Keratinocyte (primary cell): ENCODE results near the gene CARTPT. TPM values are rescaled to one million over a fixed set of nuclear protein-coding genes. Genes with fewer than 3 reads are reported as not detected.

Experiments
- DNase-seq: peaks from one replicate; pipeline ENCODE4 v3.0.0-alpha.2; 2011; ENCODE audit warnings: low read depth, missing footprints, low spot score
- FAIRE-seq: peaks from 2 replicates; lab custom pipeline; 2011; peaks lifted over from hg19 to GRCh38; lab: Jason Lieb, UNC
- H2AFZ ChIP-seq: 2 replicates; pipeline ENCODE4 v1.6.0; 2012; ENCODE audit warnings: low read length, control low read depth, inconsistent platforms; ENCODE audit not compliant: control insufficient read depth
- H3K27ac ChIP-seq: 2 replicates; pipeline ENCODE4 v1.5.1; 2011; ENCODE audit warnings: low read length; ENCODE audit not compliant: control insufficient read depth, insufficient read depth
- H3K27me3 ChIP-seq: 3 replicates; pipeline ENCODE4 v1.6.0; 2011; ENCODE audit warnings: low read length; ENCODE audit not compliant: control insufficient read depth, insufficient read depth; ENCODE audit errors: extremely low read depth
- H3K36me3 ChIP-seq, 2 experiments: 2 replicates in 1 of 2; 3 replicates in 1 of 2; pipeline ENCODE4 v1.5.1; 2011; ENCODE audit warnings: low read length in 2 of 2, mild to moderate bottlenecking in 1 of 2; ENCODE audit not compliant: control insufficient read depth in 2 of 2, insufficient read depth in 2 of 2; ENCODE audit errors: extremely low read depth in 1 of 2
- H3K4me1 ChIP-seq: 3 replicates; pipeline ENCODE4 v1.5.1; 2011; ENCODE audit warnings: low read length; ENCODE audit not compliant: control insufficient read depth, insufficient read depth; ENCODE audit errors: extremely low read depth
- H3K4me2 ChIP-seq: 3 replicates; pipeline ENCODE4 v1.6.0; 2011; ENCODE audit warnings: low read depth, low read length; ENCODE audit not compliant: control insufficient read depth, insufficient read depth; ENCODE audit errors: extremely low read depth
- H3K4me3 ChIP-seq, 3 experiments: fragments of 200-600 bp in 1 of 3; sonication (generic) in 1 of 3; 2 replicates in 2 of 3; 3 replicates in 1 of 3; pipeline ENCODE4 v1.5.1; 2011 to 2016; ENCODE audit warnings: low read length in 3 of 3, mild to moderate bottlenecking in 3 of 3, control low read depth in 2 of 3, inconsistent platforms in 1 of 3, low read depth in 1 of 3, mixed read lengths in 1 of 3, mixed run types in 1 of 3, moderate library complexity in 1 of 3; ENCODE audit not compliant: control insufficient read depth in 2 of 3, insufficient read depth in 2 of 3; ENCODE audit errors: extremely low read depth in 1 of 3
- H3K79me2 ChIP-seq: 2 replicates; pipeline ENCODE4 v1.6.0; 2012; ENCODE audit warnings: low read length; ENCODE audit not compliant: control insufficient read depth, insufficient read depth
- H3K9ac ChIP-seq: 3 replicates; pipeline ENCODE4 v1.6.0; 2011; ENCODE audit warnings: low read length; ENCODE audit not compliant: control insufficient read depth, insufficient read depth; ENCODE audit errors: extremely low read depth
- H3K9me1 ChIP-seq: 3 replicates; pipeline ENCODE4 v1.6.0; 2011; ENCODE audit warnings: low read length; ENCODE audit not compliant: control insufficient read depth, insufficient read depth; ENCODE audit errors: extremely low read depth
- H3K9me3 ChIP-seq: 2 replicates; pipeline ENCODE4 v1.5.1; 2012; ENCODE audit warnings: low read depth, low read length; ENCODE audit not compliant: control insufficient read depth
- H4K20me1 ChIP-seq: 3 replicates; pipeline ENCODE4 v1.6.0; 2011; ENCODE audit warnings: low read length; ENCODE audit not compliant: control insufficient read depth, insufficient read depth; ENCODE audit errors: extremely low read depth
- CTCF ChIP-seq, 3 experiments: IDR thresholded peaks in 1 of 3; conservative IDR thresholded peaks in 1 of 3; optimal IDR thresholded peaks in 1 of 3; 2 replicates in 2 of 3; 3 replicates in 1 of 3; pipeline versions ENCODE3 to v1.5.1; 2011; ENCODE audit warnings: low read length in 3 of 3, mild to moderate bottlenecking in 3 of 3, moderate library complexity in 2 of 3, control low read depth in 1 of 3, inconsistent platforms in 1 of 3; ENCODE audit not compliant: insufficient read depth in 2 of 3; ENCODE audit errors: extremely low read depth in 1 of 3
- EZH2 ChIP-seq: IDR thresholded peaks from one replicate; pipeline ENCODE4 v1.6.1; 2012; ENCODE audit warnings: inconsistent platforms, mild to moderate bottlenecking, low read length, moderate library complexity
- dilution Hi-C: fragments of 300-500 bp; cut with MboI; formaldehyde crosslinking; loops from one replicate; pipeline ENCODE4 v1.7.0; 2020; ENCODE audit warnings: low sequenced_read_pairs; ENCODE audit not compliant: extremely low pct_ligation_motif_present
- polyA plus RNA-seq, 5 experiments: library from polyadenylated mRNA; depleted of rRNA in 3 of 5; stranded (reverse) in 3 of 5; stranded (forward) in 1 of 5; unstranded in 1 of 5; fragments of >200 nt; gene quantifications; 1 replicate in 1 of 5; 2 replicates in 3 of 5; 3 replicates in 1 of 5; pipeline versions ENCODE4 v1.2.1 to v1.2.3, GENCODE V29; 2011 to 2012; ENCODE audit warnings: missing spikeins in 2 of 5, low read depth in 1 of 5, low replicate concordance in 1 of 5

CARTPT gene
- polyA plus RNA-seq, 1 donor (not counting 4 experiments of a cell fraction or from before 2014, with no cell fraction given) = not detected

DNA sequence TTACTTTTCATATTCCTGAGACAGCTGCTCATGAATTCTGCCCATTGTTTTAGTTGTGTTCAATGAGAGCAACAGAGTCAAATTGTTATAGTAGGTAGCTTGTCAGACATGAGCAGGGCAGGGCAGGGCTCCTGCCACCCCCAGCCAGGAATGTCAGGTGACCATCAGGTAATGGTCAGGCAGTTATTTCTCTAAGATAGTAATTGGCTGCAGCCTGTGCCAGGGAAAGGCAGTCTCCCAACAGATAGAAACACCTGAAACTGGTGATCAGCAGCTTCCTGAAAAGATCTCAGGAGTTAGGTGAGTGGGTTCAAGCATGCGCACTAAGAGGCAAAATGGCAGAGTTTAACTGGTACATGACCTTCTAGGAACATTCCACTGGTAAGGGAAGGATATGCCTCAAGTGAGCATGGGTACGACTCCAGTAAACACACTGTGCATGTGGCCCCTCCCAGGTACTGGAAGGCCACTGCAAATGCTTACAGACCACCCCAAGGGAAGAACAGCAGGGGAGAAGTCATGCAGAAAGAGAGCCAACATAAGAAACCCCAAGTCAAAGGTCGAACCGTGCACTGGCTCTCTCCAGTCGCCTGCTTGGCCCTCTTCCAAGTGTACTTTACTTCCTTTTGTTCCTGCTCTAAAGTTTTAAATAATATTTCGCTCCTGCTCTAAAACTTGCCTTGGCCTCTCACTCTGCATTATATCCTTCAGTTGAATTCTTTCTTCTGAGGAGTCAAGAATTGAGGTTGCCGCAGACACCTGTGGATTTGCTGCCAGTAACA is 25.1 kb downstream of the CARTPT start:
- H3K36me3 ChIP-seq = no peaks in the 10 kb centered on the region
- FAIRE-seq = no peak
- dilution Hi-C loops = no loop called here
- no peaks in the 10 kb centered on the region for H3K4me1 ChIP-seq
- DNase-seq = no peak
- no peaks in the 10 kb centered on the region for H3K9me3 ChIP-seq
- no peak overlapping the region for H3K9ac ChIP-seq
- no peaks in the 10 kb centered on the region for H4K20me1 ChIP-seq
- no peak overlapping the region for H3K4me2 ChIP-seq
- H3K9me1 ChIP-seq = no peaks in the 10 kb centered on the region
- no peak overlapping the region for H3K27ac ChIP-seq
- TF ChIP-seq EZH2 (no peak), CTCF (optimal IDR thresholded peaks at IDR 0.05 in 1 of 3, IDR thresholded peaks at IDR 0.05 in 1 of 3, conservative IDR thresholded peaks at IDR 0.05 in 1 of 3; ENCODE audit: extremely low read depth in 1 of 3, insufficient read depth in 2 of 3, low read length in 3 of 3) (no peak)
- no peaks in the 10 kb centered on the region for H3K27me3 ChIP-seq
- no peaks in the 10 kb centered on the region for H3K79me2 ChIP-seq
- H2AFZ ChIP-seq = no peak overlapping the region
- no peak overlapping the region for H3K4me3 ChIP-seq

DNA sequence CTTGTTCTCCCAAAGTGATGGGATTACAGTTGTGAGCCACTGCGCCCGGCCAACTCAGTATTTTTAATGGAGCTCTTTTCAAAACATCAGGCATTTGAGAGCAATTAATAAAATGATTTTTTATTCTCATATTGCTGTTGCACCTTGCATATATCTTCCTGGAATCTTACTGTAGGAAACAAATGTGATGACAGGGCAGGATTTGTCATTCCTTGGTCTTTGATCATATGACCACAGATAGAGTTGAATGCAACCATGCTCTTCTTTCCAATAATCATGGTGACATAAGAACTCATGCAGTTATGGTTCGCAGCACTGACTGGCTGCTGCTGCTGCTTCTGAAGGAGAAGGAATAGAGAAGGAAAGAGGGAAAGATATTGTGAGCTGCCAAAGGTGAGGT is 28.1 kb downstream of the CARTPT start:
- Histone ChIP-seq H3K36me3 (no peaks in the 10 kb centered on the region), H3K9me1 (no peaks in the 10 kb centered on the region), H3K27ac (no peak overlapping the region), H3K9me3 (no peaks in the 10 kb centered on the region), H3K4me2 (no peak overlapping the region), H3K79me2 (no peaks in the 10 kb centered on the region), H3K27me3 (no peaks in the 10 kb centered on the region), H4K20me1 (no peaks in the 10 kb centered on the region), H2AFZ (no peak overlapping the region), H3K4me3 (no peak overlapping the region), H3K9ac (no peak overlapping the region), H3K4me1 (no peaks in the 10 kb centered on the region)
- TF ChIP-seq EZH2 (no peak), CTCF (optimal IDR thresholded peaks at IDR 0.05 in 1 of 3, IDR thresholded peaks at IDR 0.05 in 1 of 3, conservative IDR thresholded peaks at IDR 0.05 in 1 of 3; ENCODE audit: extremely low read depth in 1 of 3, insufficient read depth in 2 of 3, low read length in 3 of 3) (no peak)
- dilution Hi-C loops = no loop called here
- no peak for FAIRE-seq
- no peak for DNase-seq
